Fibroblast of gingiva (primary cell): ENCODE results near the gene MEF2C.
"Not testable (repeated sequence)": the region's sequence is repeated elsewhere in the genome, so short reads cannot be mapped to it uniquely, and the experiment has no call there.

Experiments
- DNase-seq: peaks from one replicate; pipeline ENCODE4 v3.0.0-alpha.2; 2011; ENCODE audit warnings: low read depth

MEF2C gene

DNA sequence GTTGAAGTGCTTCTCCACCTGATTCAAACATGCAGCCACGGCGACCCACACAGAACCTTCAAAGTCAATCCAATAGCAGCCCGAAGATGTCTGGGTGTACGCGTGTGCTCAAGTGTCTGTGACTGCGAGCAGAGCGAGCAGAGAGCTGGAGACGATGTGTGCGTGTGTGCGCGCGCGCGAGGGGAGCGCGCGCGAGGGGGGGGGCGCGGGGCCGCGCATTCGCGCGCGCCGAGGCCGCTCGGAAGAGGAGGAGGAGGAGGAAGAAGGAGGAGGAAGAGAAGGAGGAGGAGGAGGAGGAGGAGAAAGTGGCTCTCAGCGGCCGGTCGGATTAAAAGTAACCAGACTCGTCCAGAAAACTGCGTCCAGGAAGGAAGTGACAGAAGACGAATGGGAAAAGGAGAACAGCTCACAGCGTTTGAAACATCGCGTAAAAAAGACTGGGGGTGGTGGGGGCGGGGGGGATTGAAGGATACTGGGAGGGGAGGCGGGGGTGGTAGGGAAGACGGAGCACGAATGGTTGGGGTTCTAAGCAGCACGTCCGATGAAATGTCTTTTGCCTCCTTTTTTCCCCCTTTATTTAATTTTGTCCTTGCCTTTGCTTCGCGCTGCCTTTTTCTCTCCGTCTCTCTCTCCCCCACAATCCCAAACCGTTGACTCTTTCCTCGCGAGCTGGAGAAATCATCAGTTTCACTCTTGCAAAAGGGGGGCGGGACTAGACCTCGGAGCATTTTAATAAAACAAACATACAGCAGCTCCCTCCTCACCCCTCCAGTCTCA, at the start of gene MEF2C:
Gene MEF2C, minus strand, starts transcription at position 126 of the 777 bp plus-strand sequence. CDS start 59,396 bp downstream, outside the sequence.
- DNase-seq: peak; percentile 80

DNA sequence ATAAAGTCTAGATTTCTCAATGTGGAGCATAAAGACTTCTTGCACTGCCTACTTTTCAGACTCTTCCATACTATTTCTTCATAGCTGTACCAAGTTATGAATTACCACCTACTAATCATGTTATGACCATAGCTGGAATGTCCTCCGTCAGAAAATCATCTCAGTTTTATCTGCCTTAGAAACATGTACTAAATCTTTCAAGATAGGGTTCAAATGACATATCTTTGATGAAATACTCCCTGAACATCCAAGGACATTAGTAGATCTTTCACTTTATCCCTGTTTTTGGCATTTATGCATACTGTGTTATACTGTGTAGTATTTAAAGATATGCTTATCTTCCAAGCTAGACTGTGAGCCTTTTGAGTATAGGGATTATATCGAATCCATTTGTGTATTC, 49.6 kb upstream of the MEF2C start:
- DNase-seq: no peak

GRCh38 chr5:88930335-88930734, 47.4 kb upstream of the MEF2C start:
- no peak for DNase-seq

- no peak for DNase-seq
These were observed 46.4 kb upstream of the MEF2C start for GRCh38 chr5:88929385-88929784.

- no peak for DNase-seq
These were observed 43.8 kb upstream of the MEF2C start for GRCh38 chr5:88926774-88927173.

DNA sequence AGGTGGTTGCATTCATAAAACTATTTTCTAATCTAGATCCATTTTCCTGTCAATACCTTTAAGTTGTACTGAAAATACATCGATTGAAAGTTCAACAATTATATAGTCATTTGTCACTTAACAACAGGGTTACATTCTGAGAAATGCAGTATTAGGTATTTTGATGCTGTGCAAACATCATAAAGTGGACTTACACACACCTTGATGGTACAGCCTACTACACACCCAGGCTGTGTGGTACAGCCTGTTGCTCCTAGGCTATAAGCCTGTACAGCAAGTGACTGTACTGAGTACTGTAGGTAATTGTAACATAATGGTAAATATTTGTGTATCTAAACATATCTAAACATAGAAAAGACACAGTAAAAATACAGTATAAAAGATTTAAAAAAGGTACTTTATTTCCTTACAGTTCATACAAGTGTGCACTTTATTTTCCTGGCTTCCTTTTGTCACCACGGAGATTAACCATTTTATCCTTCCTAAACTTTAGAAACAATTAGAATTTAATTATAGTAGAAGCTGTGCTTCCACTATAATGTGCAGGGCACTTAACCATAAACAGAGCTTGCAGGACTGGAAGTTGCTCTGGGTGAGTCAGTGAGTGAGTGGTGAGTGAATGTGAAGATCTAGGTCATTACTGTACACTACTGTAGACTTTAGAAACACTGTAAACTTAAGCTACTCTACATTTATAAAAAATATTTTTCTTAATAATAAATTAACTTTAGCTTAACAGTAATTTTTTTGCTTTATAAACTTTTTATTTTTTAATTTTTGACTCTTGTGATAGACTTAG, 42.9 kb upstream of the MEF2C start:
- no peak for DNase-seq

GRCh38 chr5:88924330-88924657, 41.3 kb upstream of the MEF2C start:
- DNase-seq: no peak

DNA sequence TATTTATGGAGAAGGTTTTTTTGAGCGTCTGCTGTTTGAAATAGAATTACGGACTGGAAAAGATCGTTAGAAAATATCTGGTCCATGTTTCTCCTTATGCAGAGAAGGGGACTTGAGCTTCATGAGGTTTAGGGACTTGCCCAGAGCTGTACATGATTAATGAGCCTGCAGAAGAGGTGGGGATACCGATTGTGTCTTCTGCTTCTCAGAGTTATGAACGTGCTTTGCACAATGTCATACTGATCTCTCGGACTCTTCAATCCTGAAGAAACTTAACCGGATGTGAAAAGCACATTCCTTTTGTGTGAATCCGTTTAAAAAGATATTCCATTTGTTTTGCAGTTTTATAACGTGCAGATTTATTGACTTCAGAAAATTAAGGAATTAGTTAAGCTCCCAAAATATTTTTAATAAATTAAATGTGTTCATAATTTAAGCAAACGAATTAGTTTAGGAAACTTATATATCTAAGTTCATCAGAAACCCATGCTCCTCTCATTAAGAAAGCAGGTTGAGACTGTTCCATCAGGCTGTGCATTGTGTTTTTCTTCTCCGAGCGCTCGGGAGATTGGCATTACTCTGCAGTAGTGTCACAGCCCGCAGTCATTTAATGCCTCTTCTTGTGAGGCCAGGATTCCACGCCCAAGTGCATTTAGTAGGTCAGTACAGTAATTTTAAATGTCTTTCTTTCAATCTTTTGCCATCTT, 40.8 kb upstream of the MEF2C start:
- no peak for DNase-seq

DNA sequence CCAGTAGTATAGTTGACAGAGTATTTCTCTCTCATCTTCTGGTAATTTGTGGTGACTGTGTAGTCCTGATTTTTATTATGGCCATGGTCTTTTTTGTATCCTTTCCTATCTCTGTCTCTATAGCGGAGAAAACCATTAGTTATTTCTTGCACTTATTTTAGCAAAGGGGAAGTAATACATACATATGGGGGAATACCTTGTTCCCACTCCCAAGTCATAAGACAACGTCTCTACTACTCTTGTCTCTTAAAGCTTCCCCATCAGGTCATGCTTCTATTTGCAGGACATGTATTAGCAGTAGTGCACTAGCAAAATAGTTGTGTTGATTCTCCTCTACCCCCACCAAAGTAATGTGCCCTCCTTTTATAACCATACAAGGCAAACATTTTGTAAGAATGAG, 29.8 kb upstream of the MEF2C start:
- DNase-seq: not testable (repeated sequence)

GRCh38 chr5:88911059-88911572, 28.1 kb upstream of the MEF2C start:
- not testable (repeated sequence) for DNase-seq

DNA sequence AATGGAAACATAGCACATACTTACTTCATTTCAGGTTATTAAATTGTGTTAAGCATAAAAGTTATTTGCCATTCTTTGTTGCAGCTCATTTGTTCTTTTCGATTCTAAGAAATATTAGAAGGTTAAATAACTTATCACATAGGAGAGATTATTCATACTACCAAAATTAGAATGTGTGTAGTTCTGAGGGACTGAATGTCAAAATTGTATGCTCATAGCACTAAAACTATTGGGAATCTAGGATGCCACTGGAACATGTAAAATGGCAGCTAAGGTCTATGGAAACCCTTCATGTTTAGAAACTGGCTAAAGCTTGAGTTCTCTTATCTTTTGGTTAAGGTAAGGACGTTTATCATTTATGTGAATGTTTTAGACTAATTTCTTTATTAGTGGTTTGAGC, 21.5 kb upstream of the MEF2C start:
- DNase-seq: not testable (repeated sequence)

DNA sequence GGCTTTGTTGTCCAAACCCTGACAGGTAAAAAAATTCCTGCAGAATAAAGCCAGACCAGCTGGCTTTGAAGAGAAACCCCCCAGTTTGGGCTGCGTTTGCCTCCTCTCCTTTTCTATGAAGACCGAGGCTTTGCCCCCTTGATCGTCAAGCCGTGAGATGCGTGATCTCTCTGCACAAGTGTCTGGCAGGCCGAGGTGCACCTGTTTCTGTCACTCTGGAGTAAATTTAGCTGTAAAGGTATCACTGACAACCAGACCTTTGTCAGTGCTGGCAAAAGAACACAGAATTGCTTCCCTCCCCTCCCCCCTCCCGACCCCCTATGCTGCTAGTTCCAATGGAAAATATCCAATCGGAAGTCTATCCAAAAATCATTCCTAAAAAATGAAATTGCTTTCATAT, 21.0 kb upstream of the MEF2C start:
- not testable (repeated sequence) for DNase-seq

DNA sequence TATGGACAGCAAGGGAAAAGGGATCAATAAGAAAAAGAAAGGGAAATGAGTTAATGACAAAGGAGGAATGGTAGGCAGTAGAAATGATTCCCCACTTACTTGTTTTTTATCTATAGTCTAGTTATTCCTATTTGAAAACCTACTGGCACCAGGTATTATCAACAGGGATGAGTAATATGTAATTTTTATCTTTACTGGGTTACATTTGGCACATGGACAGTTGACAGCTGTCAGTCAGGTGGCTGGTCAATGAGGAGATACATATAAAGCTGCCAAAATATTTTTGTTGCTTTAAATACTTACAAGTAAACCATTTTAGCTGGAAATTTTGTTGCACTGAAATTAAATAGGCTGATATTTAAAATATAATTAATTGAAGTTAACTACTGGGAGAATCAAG, 18.1 kb upstream of the MEF2C start:
- DNase-seq: not testable (repeated sequence)

GRCh38 chr5:88899096-88899737, 16.2 kb upstream of the MEF2C start:
- DNase-seq: no peak

- DNase-seq: no peak
These were observed 14.8 kb upstream of the MEF2C start for GRCh38 chr5:88897748-88898147.

DNA sequence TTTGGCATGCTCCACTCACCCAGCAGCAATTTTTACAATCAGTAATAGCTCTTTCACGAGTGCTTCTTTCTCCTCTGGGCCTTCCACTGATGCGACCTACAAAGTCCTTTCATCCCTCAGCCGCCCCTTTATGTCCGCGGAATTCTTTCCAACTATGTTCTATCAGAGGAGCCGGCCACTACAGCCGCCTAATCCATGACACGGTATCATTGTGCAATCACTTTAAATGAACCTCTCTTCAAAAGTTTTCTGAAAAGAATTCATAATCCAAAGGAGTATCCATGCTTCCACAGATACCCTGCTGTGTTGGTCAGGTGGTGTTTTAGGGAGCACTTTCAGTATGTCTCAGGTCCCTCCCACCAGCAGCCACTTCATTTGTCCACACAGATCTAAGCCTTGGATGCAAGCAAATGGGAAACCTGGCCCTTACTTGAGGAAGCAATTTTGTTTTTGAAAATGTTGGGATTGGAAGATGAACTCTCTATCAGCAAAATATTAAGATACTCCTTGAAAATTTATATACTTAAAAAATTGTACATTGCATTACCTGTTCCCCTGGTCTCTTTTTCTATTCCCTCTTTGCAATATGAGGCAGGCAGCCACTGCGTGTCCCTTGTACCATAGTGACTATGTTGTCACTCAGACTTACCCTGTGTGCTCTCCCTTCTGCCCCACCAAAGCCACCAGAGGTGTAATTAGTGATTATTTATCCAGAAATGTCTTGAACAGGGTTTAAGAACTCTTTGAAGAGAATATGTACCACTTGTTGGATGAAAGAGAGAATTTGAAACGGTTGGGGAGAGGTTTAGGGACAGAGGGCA, 12.9 kb upstream of the MEF2C start:
- no peak for DNase-seq

- no peak for DNase-seq
These were observed 9.7 kb upstream of the MEF2C start for GRCh38 chr5:88892669-88893068.

GRCh38 chr5:88890070-88890781, 7.2 kb upstream of the MEF2C start:
- no peak for DNase-seq

GRCh38 chr5:88889189-88890069, 6.4 kb upstream of the MEF2C start:
- peak; percentile 15 for DNase-seq

- no peak for DNase-seq
These were observed 5.8 kb upstream of the MEF2C start for GRCh38 chr5:88888848-88889188.
